Right forelimb (tissue), 1 donor: ENCODE data around the gene INMT.
"Not testable (repeated sequence)": the region's sequence is repeated elsewhere in the genome, so short reads cannot be mapped to it uniquely, and the experiment has no call there.

Source experiments
- DNase-seq: peaks from one replicate; pipeline ENCODE4 v3.0.0-alpha.2; 2018

INMT gene

GRCh38 chr7:30751696-30752273, at the start of gene INMT:
Gene INMT (plus strand): TSS chr7:30752135. CDS start chr7:30752151, 16 bp downstream.
- DNase-seq: no peak

- DNase-seq: no peak
Observed at GRCh38 chr7:30702200-30702599, 49.7 kb upstream of the INMT start.

DNA sequence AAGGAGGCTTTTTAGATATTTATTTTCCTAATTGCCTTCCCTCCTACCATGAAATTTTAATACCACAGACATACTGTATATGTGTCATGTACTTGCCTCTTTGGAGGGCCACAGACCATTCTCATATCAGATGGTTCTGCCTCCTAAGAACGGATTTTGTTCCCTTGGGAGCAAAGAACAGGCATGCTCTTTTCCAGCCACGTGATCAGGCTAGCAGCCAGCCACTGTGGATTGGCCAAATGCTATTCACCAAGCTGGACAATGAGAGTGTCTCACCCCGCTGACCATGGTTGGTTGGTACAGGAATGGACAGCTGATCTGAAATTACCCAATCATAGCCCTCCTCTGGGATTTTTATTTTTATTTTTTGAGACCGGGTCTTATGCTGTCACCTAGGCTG, 48.2 kb upstream of the INMT start:
- no peak for DNase-seq

GRCh38 chr7:30705008-30705407, 46.9 kb upstream of the INMT start:
- DNase-seq: no peak

GRCh38 chr7:30705596-30705995, 46.3 kb upstream of the INMT start:
- no peak for DNase-seq

- no peak for DNase-seq
Observed at GRCh38 chr7:30706316-30706715, 45.6 kb upstream of the INMT start.

GRCh38 chr7:30706908-30707307, 45.0 kb upstream of the INMT start:
- DNase-seq: no peak

DNA sequence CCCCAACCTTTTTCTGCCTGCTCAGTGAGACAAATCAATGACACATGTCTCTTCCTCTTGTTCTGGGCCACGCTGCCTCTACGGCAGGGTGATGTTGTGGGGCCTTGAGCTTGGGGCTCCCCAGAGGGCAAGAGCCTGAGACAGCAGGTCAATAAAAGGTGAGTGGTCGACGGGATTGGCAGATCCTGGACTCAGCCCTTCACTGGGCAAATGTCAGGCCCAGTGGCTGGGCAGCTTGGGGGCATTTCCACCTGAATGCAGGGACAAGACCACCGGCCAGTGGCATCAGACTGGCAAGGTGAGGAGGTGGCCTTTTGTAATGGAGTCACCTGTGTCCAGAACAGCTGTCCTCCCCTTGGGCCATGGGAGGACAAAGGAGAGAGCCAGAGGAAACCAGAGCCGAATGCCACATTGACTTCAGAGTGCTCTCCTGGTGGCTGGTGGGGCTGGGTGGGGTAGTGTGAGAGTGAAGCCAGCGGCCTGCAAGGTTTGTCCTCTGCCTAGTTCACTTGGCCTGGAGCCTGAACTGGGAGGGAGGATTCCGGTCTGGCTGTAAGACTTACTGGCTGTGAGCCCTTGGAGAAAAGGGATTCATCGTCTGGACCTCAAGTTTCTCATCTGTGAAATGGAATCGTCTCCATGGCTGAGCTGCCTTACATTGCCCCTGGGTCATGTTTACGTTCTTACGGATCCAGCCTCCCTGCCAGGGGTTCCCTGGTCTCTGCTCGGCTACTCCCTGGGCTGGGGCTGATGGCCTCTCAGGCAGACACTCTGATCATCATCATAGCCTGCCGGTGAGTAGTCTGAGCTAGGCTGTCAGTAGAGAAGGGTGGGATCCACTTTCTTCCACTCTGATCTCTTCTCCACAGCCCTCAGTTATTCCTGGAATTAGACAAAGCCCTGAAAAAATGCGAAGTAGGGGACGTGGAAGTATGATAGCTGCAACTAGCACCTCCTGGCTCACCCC, 44.3 kb upstream of the INMT start:
- no peak for DNase-seq

DNA sequence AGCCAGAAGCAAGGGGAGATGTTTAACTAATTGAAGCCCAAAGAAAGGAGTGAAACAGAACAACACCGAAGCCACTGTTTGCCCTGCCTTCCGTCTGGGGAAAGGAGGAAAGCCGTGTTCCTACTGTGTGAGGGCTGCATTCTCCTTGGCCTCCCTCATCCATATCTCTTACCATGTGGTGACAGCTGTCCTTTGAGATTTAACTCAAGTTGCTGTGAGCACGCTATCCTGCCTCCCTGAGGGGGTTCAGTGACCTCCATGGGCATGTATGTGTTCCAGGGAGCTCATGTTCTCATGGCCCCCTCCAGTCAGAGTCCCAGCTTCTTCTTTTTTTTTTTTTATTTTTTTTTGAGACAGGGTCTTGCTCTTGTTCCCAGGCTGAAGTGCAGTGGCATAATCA, 43.5 kb upstream of the INMT start:
- DNase-seq: no peak

DNA sequence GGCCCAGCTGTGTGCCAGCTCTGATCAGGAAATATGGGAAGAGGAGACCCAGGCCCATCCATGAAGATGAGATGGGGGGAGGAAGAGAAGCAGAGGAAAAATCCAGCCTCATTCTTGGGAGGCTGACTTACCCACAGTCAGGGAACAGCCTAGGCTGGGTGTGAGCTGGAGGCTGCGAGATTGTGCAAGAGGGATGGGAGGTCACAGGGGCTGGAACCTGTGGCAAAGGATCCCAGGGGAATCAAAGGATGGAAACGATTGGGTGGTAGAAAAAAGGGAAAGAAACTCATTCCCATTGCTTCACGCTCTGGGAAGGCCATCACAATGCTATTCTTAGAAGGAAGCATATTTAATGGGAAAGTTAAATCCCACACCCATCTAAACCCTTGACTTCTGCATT, 43.0 kb upstream of the INMT start:
- no peak for DNase-seq

DNA sequence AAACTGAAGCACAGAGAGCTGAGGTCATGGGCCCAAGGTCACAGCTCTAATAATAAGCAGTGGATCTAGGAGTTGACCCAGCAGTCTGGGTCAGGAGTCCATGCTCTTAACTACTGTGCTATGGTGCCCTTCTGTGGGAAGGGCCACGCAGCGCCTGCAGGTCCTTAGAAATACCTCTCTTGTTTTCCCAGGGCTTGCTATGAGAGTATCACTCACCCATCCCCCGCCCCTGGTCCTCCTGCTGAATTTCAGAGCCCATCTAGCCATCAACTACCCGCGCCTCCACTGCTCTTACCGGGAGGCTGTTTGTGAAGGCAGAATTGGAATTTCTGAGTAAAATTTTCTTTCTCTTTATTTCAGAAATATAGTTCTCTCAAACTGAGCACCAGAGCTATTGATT, 42.4 kb upstream of the INMT start:
- no peak for DNase-seq

DNA sequence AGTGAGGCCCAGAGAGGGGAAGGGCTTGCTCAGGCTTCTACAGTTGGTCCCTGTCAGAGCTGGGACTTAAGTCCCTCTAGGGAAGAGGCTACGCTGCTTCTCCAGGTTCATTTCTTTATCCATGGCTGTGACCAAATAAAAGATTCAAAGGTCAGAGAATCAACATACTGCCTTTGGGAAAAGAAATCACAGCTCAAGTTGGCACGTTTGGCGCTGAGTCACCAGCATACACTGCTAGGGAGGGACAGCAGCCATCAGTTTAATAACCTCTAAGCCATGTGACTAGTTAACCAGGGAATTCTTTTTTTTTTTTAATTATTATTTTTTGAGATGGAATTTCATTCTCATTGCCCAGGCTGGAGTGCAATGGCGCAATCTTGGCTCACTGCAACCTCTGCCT, 41.3 kb upstream of the INMT start:
- DNase-seq: no peak

DNA sequence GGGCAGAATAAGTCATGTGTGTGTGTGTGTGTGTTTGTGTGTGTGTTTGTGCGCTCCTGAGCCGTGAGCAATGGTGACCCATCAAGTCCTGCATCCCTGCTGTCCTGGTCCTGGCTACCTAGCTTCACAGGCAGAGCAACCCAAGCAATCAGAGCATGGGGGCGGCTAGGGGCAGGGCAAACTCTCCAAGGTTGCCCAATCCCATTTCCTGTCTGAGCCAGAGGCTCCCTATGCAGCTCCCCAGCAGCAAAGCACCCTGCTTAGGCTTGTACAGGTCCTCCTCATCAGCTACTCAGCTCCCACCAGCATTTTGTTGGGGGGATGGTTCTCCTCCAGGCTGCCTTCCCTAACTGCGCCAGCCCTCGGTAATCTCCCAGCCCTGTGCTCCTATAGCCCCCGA, 38.5 kb upstream of the INMT start:
- no peak for DNase-seq

GRCh38 chr7:30714129-30714528, 37.8 kb upstream of the INMT start:
- DNase-seq: no peak

DNA sequence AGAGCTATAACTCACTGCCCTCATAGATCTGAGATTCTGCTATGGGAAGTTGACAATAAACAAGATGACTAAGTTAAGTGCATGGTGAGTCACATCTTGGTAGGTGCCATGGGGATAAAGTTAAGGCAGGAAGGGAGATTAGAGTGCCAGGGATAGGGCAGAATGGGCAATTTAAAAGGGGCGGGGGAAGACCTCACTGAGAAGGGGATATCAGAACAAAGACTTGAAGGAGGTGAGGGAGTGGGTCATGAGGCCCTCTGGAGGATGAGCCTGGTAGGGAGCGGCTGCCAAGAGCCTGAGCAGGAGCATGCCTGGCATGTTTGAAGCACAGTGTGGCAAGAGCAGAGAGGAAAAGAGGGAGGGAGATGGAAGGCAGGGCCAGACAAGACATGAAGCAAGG, 34.8 kb upstream of the INMT start:
- no peak for DNase-seq

GRCh38 chr7:30719434-30719833, 32.5 kb upstream of the INMT start:
- DNase-seq: not testable (repeated sequence)

- DNase-seq: no peak
Observed at GRCh38 chr7:30721211-30721610, 30.7 kb upstream of the INMT start.

GRCh38 chr7:30722187-30722586, 29.7 kb upstream of the INMT start:
- no peak for DNase-seq

DNA sequence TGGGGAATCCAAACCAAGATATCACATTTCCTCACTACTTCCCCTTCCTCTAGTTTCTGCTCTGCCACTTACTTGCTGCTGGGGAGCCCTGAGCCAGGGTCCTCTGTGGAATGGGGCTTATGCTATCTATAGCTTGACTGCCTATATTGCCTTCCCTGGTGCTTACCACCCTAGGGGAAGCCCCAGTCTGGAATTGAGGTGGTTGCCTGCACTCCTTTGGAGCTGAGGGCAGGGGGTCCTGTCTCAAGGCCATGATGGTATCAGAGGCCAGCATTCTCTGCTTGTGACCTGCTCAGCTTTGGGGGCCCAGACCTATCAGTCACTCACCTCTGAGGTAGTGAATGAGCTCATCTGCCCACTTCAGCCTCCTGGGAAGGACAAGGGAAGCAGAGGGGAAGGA, 29.3 kb upstream of the INMT start:
- no peak for DNase-seq

DNA sequence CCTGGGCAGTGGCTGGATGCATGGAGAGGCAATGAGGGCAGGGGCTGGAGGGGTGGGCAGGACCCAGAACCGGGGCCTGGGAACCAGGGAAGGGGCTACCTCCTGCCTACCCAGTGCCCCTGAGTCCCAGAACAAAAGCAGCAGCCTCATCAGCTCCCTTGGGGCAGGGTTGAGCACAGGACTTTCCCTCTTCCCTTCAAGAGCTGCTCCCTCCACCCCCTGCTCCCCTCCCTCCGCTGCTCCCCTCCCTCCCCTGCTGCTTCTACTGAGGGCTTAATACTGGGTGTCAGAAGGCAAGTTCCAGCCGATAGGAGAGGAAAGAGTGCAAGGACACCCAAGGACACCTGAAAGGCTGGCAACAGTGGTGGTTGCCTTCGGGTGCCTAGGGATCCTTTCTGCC, 28.2 kb upstream of the INMT start:
- no peak for DNase-seq

GRCh38 chr7:30726296-30727006, 25.5 kb upstream of the INMT start:
- no peak for DNase-seq

DNA sequence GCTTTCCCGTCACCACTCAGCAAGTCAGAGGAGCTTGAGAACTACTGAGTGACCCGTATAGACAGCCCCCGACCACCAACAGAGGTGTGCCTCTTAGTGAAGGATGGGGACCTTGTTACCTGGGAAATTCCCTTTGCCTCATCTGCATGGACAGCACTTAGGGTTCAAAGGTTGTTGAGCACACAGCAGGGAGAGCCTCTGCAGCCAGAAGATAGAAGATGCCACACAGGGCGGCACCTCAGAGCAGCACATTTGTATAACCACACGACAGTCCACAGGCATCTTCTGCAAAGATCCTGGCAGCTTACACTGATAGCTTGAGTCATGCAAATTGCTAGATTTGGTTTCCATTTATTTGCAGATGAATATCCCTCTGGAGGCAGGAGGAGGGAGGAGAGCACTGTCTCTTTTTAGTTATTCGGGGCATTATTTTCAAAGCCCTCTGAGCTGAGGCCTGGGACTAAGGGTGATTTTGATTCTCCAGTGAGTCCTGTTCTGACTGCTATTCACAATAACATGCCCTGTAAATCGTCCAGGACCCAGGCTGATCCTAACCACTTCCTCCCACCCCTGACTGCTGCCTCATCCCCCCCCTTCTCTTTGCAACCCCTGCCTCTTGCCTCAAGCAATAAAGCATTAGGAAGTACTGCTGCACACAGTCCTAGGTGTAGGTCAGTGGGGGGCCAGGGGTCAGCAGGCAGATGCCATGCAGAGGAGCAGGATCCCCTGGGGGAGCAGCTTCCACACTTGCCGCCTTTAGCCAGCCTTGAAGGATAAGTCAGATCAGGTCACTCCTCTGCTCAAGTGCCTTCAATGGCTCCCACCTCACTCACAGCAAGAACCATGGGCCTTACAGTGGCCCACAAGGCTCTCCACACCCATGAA, 24.6 kb upstream of the INMT start:
- no peak for DNase-seq

- no peak for DNase-seq
Observed at GRCh38 chr7:30728591-30729100, 23.3 kb upstream of the INMT start.
